Measurements from ENCODE around the gene RPS6KB2. TPM values are rescaled to one million over a fixed set of nuclear protein-coding genes. Genes with fewer than 3 reads are reported as not detected.
A peak's percentile ranks its signal among the peaks of the same experiment; 100 is the strongest.
"Not testable (repeated sequence)": the region's sequence is repeated elsewhere in the genome, so short reads cannot be mapped to it uniquely, and the experiment has no call there.

RPS6KB2 gene
- total and polyA plus RNA-seq, 4 donors: 26.3 to 69.5 (median 56.2) TPM

- no peak for DNase-seq
- H3K27ac ChIP-seq (ENCODE audit: low read depth in 1 of 2, low read length in 1 of 2): peak overlapping the region; percentile 90 to 96
- H3K9ac ChIP-seq (ENCODE audit: insufficient read depth in 1 of 2, low read length in 2 of 2): no peak overlapping the region
- H3K27me3 ChIP-seq (ENCODE audit: control insufficient read depth in 3 of 3, insufficient read depth in 3 of 3, low read length in 2 of 3): no peaks in the 10 kb centered on the region
- 53 to 79% methylated on average over 3 of the region's 3 CpGs for WGBS, 2 donors
- no peaks in the 10 kb centered on the region for H3K9me3 ChIP-seq (ENCODE audit: control insufficient read depth in 4 of 4, insufficient read depth in 3 of 4, low read length in 3 of 4)
- H3K4me1 ChIP-seq (ENCODE audit: control insufficient read depth in 5 of 5, insufficient read depth in 5 of 5, low read length in 5 of 5): peaks cover 0 to 19% (median 4%) of the 10 kb centered on the region in 5 donors
- H3K4me3 ChIP-seq: peak overlapping the region; percentile 73
- no peak for ATAC-seq (ENCODE audit: insufficient read depth, low FRiP score)
- H3K36me3 ChIP-seq (ENCODE audit: control insufficient read depth in 4 of 4, insufficient read depth in 4 of 4, low read length in 4 of 4): no peaks in the 10 kb centered on the region
- no peak for TF ChIP-seq CTCF (IDR thresholded peaks at IDR 0.05; ENCODE audit: control extremely low read depth, extremely low read depth)
These were observed 36.9 kb downstream of the RPS6KB2 start for GRCh38 chr11:67465189-67465510.

GRCh38 chr11:67465530-67465929 lies 37.2 kb downstream of the RPS6KB2 start:
- not testable (repeated sequence) for ATAC-seq (ENCODE audit: insufficient read depth, low FRiP score); H3K27me3 ChIP-seq (ENCODE audit: control insufficient read depth in 3 of 3, insufficient read depth in 3 of 3, low read length in 2 of 3); H3K9ac ChIP-seq (ENCODE audit: insufficient read depth in 1 of 2, low read length in 2 of 2); H3K36me3 ChIP-seq (ENCODE audit: control insufficient read depth in 4 of 4, insufficient read depth in 4 of 4, low read length in 4 of 4); H3K9me3 ChIP-seq (ENCODE audit: control insufficient read depth in 4 of 4, insufficient read depth in 3 of 4, low read length in 3 of 4); DNase-seq; H3K4me3 ChIP-seq
- Histone ChIP-seq H3K27ac (ENCODE audit: low read depth in 1 of 2, low read length in 1 of 2) (peak overlapping the region; percentile 90 to 96), H3K4me1 (ENCODE audit: control insufficient read depth in 5 of 5, insufficient read depth in 5 of 5, low read length in 5 of 5) (peaks cover 0 to 20% (median 4%) of the 10 kb centered on the region in 5 donors)
- 71 to 94% methylated on average over 2 of the region's 2 CpGs for WGBS, 2 donors

- Histone ChIP-seq H3K27me3 (ENCODE audit: control insufficient read depth in 3 of 3, insufficient read depth in 3 of 3, low read length in 2 of 3) (no peaks in the 10 kb centered on the region), H3K27ac (ENCODE audit: low read depth in 1 of 2, low read length in 1 of 2) (no peak overlapping the region), H3K4me3 (no peak overlapping the region), H3K36me3 (ENCODE audit: control insufficient read depth in 4 of 4, insufficient read depth in 4 of 4, low read length in 4 of 4) (no peaks in the 10 kb centered on the region), H3K9me3 (ENCODE audit: control insufficient read depth in 4 of 4, insufficient read depth in 3 of 4, low read length in 3 of 4) (no peaks in the 10 kb centered on the region), H3K9ac (ENCODE audit: insufficient read depth in 1 of 2, low read length in 2 of 2) (no peak overlapping the region), H3K4me1 (ENCODE audit: control insufficient read depth in 5 of 5, insufficient read depth in 5 of 5, low read length in 5 of 5) (peaks cover 0 to 20% (median 4%) of the 10 kb centered on the region in 5 donors)
- no peak for DNase-seq
- no peak for ATAC-seq (ENCODE audit: insufficient read depth, low FRiP score)
- TF ChIP-seq CTCF (IDR thresholded peaks at IDR 0.05; ENCODE audit: control extremely low read depth, extremely low read depth): no peak
- 84% methylated on average over 5 of the region's 5 CpGs for WGBS, 2 donors
These were observed 38.1 kb downstream of the RPS6KB2 start for GRCh38 chr11:67466367-67466766.

GRCh38 chr11:67466962-67467771 lies 38.9 kb downstream of the RPS6KB2 start:
- H3K4me3 ChIP-seq: no peak overlapping the region
- peaks cover 0 to 20% (median 4%) of the 10 kb centered on the region in 5 donors for H3K4me1 ChIP-seq (ENCODE audit: control insufficient read depth in 5 of 5, insufficient read depth in 5 of 5, low read length in 5 of 5)
- no peaks in the 10 kb centered on the region for H3K36me3 ChIP-seq (ENCODE audit: control insufficient read depth in 4 of 4, insufficient read depth in 4 of 4, low read length in 4 of 4)
- H3K9me3 ChIP-seq (ENCODE audit: control insufficient read depth in 4 of 4, insufficient read depth in 3 of 4, low read length in 3 of 4): no peaks in the 10 kb centered on the region
- no peak overlapping the region for H3K9ac ChIP-seq (ENCODE audit: insufficient read depth in 1 of 2, low read length in 2 of 2)
- H3K27ac ChIP-seq (ENCODE audit: low read depth in 1 of 2, low read length in 1 of 2): peak overlapping the region in 1 of 2 donors; percentile 86
- DNase-seq (no peak), ATAC-seq (ENCODE audit: insufficient read depth, low FRiP score) (no peak)
- no peaks in the 10 kb centered on the region for H3K27me3 ChIP-seq (ENCODE audit: control insufficient read depth in 3 of 3, insufficient read depth in 3 of 3, low read length in 2 of 3)
- TF ChIP-seq CTCF (IDR thresholded peaks at IDR 0.05; ENCODE audit: control extremely low read depth, extremely low read depth): no peak
- WGBS, 2 donors: 68 to 85% methylated on average over 11 of the region's 11 CpGs

Measured in lung (tissue), 12 donors.